Chondrocyte (in vitro differentiated cells): ENCODE measurements around the gene ITPR2. TPM values are rescaled to one million over a fixed set of nuclear protein-coding genes. Genes with fewer than 3 reads are reported as not detected.
"Not testable (repeated sequence)": the region's sequence is repeated elsewhere in the genome, so short reads cannot be mapped to it uniquely, and the experiment has no call there.

ENCODE experiments used
- DNase-seq: peaks from one replicate; pipeline ENCODE4 v3.0.0; 2021; ENCODE audit warnings: mixed read lengths, low spot score
- H3K27ac Mint-ChIP-seq: one replicate; pipeline ENCODE4 v1.8.0; 2021; ENCODE audit warnings: mild to moderate bottlenecking, moderate library complexity, mixed read lengths; ENCODE audit not compliant: unreplicated experiment
- H3K27me3 Mint-ChIP-seq: 2 replicates; pipeline ENCODE4 v1.8.0; 2021; ENCODE audit warnings: low read depth, mixed read lengths
- H3K36me3 Mint-ChIP-seq: 2 replicates; pipeline ENCODE4 v1.8.0; 2021; ENCODE audit warnings: low read depth, mixed read lengths
- H3K4me1 Mint-ChIP-seq: 2 replicates; pipeline ENCODE4 v1.8.0; 2021; ENCODE audit warnings: low read depth, mild to moderate bottlenecking, mixed read lengths
- H3K4me3 Mint-ChIP-seq: one replicate; pipeline ENCODE4 v1.8.0; 2021; ENCODE audit warnings: mild to moderate bottlenecking, moderate library complexity, mixed read lengths; ENCODE audit not compliant: unreplicated experiment
- H3K9me3 Mint-ChIP-seq: 2 replicates; pipeline ENCODE4 v1.8.0; 2021; ENCODE audit warnings: low read depth, mixed read lengths
- CTCF ChIP-seq: fragments of 200-600 bp; sonication (generic); IDR thresholded peaks from 2 replicates; pipeline ENCODE4 v1.5.0; 2021; ENCODE audit warnings: antibody characterized with exemption, mild to moderate bottlenecking, moderate library complexity
- total RNA-seq: library from RNA; stranded (reverse); gene quantifications from 3 replicates; pipeline ENCODE4 v1.2.1, GENCODE V29; 2021

The ITPR2 gene
- total RNA-seq, 1 donor from 2014 or later, result 18.7 TPM

GRCh38 chr12:26610774-26611173 is 222.2 kb downstream of the ITPR2 start:
- Mint-ChIP-seq H3K27me3 (no peaks in the 10 kb centered on the region), H3K4me1 (no peaks in the 10 kb centered on the region), H3K36me3 (no peaks in the 10 kb centered on the region)

DNA sequence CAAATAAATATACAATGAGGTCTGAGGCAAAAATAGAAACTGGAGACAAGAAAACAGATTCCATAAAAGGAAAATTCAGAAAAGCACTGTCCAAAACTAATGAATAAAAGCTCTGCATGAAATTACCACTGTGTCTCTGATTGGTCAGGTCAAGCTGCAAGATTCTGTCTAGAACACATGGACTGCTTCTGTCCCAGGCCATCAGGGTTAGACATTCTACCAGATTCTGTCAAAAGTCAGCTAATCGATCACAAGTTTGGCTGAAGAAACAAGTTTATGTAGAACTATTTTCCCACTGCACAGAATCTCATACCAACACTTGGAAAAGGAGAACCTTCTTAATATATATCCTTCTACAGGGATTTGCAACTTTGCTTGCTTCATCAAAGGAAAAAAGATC is 223.0 kb downstream of the ITPR2 start:
- no peak for DNase-seq
- Mint-ChIP-seq H3K9me3 (no peaks in the 10 kb centered on the region), H3K4me3 (no peak overlapping the region), H3K36me3 (no peaks in the 10 kb centered on the region), H3K4me1 (no peaks in the 10 kb centered on the region), H3K27me3 (no peaks in the 10 kb centered on the region), H3K27ac (no peak overlapping the region)
- no peak for TF ChIP-seq CTCF

More at GRCh38 chr12:26610774-26611173, 222.2 kb downstream of the ITPR2 start:
- Mint-ChIP-seq H3K27ac (no peak overlapping the region), H3K4me3 (no peak overlapping the region), H3K9me3 (no peaks in the 10 kb centered on the region)
- no peak for TF ChIP-seq CTCF
- DNase-seq, result no peak

DNA sequence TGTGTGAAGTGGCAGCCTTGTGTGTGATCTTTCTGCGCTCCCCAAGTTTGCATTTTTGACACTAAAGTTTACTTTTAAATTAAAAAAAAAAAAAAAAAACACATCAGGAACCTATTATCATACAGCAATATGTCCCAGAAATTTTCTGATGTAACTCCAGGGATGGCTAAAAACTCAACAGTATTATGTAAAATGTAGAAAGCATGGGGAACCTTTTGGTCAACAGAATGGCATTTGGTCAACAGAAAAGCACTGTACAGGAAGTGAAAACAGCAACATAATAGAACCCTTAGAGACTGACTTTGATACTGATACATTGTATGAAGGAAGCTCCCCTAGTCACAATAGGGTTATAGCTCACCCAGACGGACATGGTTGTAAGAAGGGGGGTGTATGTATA is 224.3 kb downstream of the ITPR2 start:
- Mint-ChIP-seq H3K4me3 (no peak overlapping the region), H3K4me1 (no peaks in the 10 kb centered on the region), H3K27ac (no peak overlapping the region), H3K27me3 (no peaks in the 10 kb centered on the region), H3K9me3 (no peaks in the 10 kb centered on the region), H3K36me3 (peaks cover 2% of the 10 kb centered on the region)
- TF ChIP-seq CTCF, result no peak
- DNase-seq, result no peak

- no peaks in the 10 kb centered on the region for H3K27me3 Mint-ChIP-seq
- H3K9me3 Mint-ChIP-seq, result no peaks in the 10 kb centered on the region
- H3K36me3 Mint-ChIP-seq, result peaks cover 2% of the 10 kb centered on the region
- no peaks in the 10 kb centered on the region for H3K4me1 Mint-ChIP-seq
- DNase-seq, result no peak
- no peak for TF ChIP-seq CTCF
- no peak overlapping the region for H3K4me3 Mint-ChIP-seq
- no peak overlapping the region for H3K27ac Mint-ChIP-seq
Measured at GRCh38 chr12:26608273-26608672, 224.7 kb downstream of the ITPR2 start.

DNA sequence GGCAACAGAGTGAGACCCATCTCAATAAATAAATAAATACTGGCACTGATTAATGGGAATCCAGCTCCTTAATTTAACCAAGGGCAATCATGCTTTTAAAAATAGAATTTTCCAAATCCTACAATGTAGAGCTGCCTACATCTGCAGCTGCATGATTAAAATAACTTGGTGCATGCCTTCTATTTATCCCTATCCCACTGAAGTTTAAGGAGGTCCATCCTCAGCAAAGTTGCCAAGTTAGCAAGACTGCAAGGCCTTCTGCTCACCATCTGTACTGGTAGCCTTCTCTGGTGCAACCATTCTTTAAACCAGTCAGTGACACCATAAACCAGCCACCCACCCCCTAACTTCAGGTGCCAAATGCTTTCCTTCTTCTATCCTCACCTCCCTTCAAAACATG is 226.1 kb downstream of the ITPR2 start:
- H3K4me1 Mint-ChIP-seq, result no peaks in the 10 kb centered on the region
- no peak for DNase-seq
- H3K27ac Mint-ChIP-seq, result no peak overlapping the region
- H3K36me3 Mint-ChIP-seq, result peaks cover 2% of the 10 kb centered on the region
- no peak for TF ChIP-seq CTCF
- no peaks in the 10 kb centered on the region for H3K9me3 Mint-ChIP-seq
- no peak overlapping the region for H3K4me3 Mint-ChIP-seq
- H3K27me3 Mint-ChIP-seq, result no peaks in the 10 kb centered on the region

DNA sequence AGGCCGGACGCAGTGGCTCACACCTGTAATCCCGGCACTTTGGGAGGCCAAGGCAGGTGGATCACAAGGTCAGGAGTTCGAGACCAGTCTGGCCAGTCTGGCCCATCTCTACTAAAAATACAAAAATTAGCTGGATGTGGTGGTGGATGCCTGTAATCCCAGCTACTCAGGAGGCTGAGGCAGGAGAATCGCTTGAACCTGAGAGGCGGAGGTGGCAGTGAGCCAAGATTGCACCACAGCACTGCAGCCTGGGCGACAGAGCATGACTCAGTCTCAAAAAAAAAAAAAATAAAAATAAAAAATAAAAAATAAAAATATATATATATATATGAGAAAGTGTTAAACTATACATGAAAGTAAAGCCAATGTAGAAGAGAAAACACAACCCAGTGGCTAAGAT is 228.2 kb downstream of the ITPR2 start:
- H3K4me3 Mint-ChIP-seq, H3K4me1 Mint-ChIP-seq, H3K27ac Mint-ChIP-seq, H3K9me3 Mint-ChIP-seq, H3K27me3 Mint-ChIP-seq, H3K36me3 Mint-ChIP-seq, DNase-seq: not testable (repeated sequence)
